NCI-H1092 (cell line): ENCODE measurements around the gene AQP3.
"Not testable (repeated sequence)": the region's sequence is repeated elsewhere in the genome, so short reads cannot be mapped to it uniquely, and the experiment has no call there.

ENCODE experiments used
- DNase-seq: peaks from one replicate; lab custom pipeline; 2025; lab: John Stamatoyannopoulos, UW

AQP3 gene

GRCh38 chr9:33440609-33441008 lies 6.8 kb downstream of the AQP3 start:
- DNase-seq, result no peak

- no peak for DNase-seq
These were observed 7.2 kb downstream of the AQP3 start for GRCh38 chr9:33440204-33440603.

- no peak for DNase-seq
These were observed 7.7 kb downstream of the AQP3 start for GRCh38 chr9:33439731-33440130.

- no peak for DNase-seq
These were observed 8.3 kb downstream of the AQP3 start for GRCh38 chr9:33438926-33439680.

- DNase-seq, result no peak
These were observed 9.5 kb downstream of the AQP3 start for GRCh38 chr9:33437898-33438297.

- no peak for DNase-seq
These were observed 10.2 kb downstream of the AQP3 start for GRCh38 chr9:33437205-33437604.

- DNase-seq, result no peak
These were observed 10.9 kb downstream of the AQP3 start for GRCh38 chr9:33436445-33436844.

- DNase-seq, result no peak
These were observed 11.5 kb downstream of the AQP3 start for GRCh38 chr9:33435821-33436277.

GRCh38 chr9:33434317-33435105 lies 12.9 kb downstream of the AQP3 start:
- no peak for DNase-seq

- no peak for DNase-seq
These were observed 13.5 kb downstream of the AQP3 start for GRCh38 chr9:33433871-33434270.

GRCh38 chr9:33431420-33431819 lies 16.0 kb downstream of the AQP3 start:
- DNase-seq, result no peak

GRCh38 chr9:33430942-33431341 lies 16.5 kb downstream of the AQP3 start:
- no peak for DNase-seq

- DNase-seq, result no peak
These were observed 18.0 kb downstream of the AQP3 start for GRCh38 chr9:33429256-33429985.

- no peak for DNase-seq
These were observed 20.5 kb downstream of the AQP3 start for GRCh38 chr9:33426843-33427293.

GRCh38 chr9:33425128-33425533 lies 22.3 kb downstream of the AQP3 start:
- no peak for DNase-seq

- not testable (repeated sequence) for DNase-seq
These were observed 22.9 kb downstream of the AQP3 start for GRCh38 chr9:33424492-33424891.

GRCh38 chr9:33424043-33424442 lies 23.4 kb downstream of the AQP3 start:
- not testable (repeated sequence) for DNase-seq

GRCh38 chr9:33419708-33420303 lies 27.6 kb downstream of the AQP3 start:
- no peak for DNase-seq

GRCh38 chr9:33418090-33418489 lies 29.3 kb downstream of the AQP3 start:
- DNase-seq, result no peak

- no peak for DNase-seq
These were observed 30.4 kb downstream of the AQP3 start for GRCh38 chr9:33416996-33417395.

GRCh38 chr9:33415501-33416038 lies 31.8 kb downstream of the AQP3 start:
- peak; percentile 25 for DNase-seq
